Astrocyte of the spinal cord (primary cell): ENCODE measurements around the gene SCAND1.

Experiments
- DNase-seq: peaks from one replicate; pipeline ENCODE4 v3.0.0; 2011; ENCODE audit warnings: low read depth, low spot score
- H3K4me3 ChIP-seq: 2 replicates; pipeline ENCODE4 v1.5.1; 2011; ENCODE audit warnings: low read depth, mild to moderate bottlenecking, low read length, moderate library complexity
- CTCF ChIP-seq: IDR thresholded peaks from 2 replicates; pipeline ENCODE4 v1.5.1; 2012; ENCODE audit warnings: low read depth, mild to moderate bottlenecking, low read length, inconsistent platforms
- in situ Hi-C: cut with HindIII; loops from 2 replicates; pipeline ENCODE4 v1.10.0; 2017; ENCODE audit warnings: low sequenced_read_pairs

SCAND1 gene

GRCh38 chr20:35910254-35910653 is 44.0 kb downstream of the SCAND1 start:
- in situ Hi-C loops, result no loop called here
- H3K4me3 ChIP-seq, result no peak overlapping the region
- no peak for DNase-seq
- TF ChIP-seq CTCF, result no peak

GRCh38 chr20:35909796-35910195 is 44.5 kb downstream of the SCAND1 start:
- no peak for DNase-seq
- in situ Hi-C loops, result no loop called here

GRCh38 chr20:35909176-35909575 is 45.1 kb downstream of the SCAND1 start:
- no peak for DNase-seq
- in situ Hi-C loops, result no loop called here
- H3K4me3 ChIP-seq, result no peak overlapping the region
- TF ChIP-seq CTCF, result no peak

More at GRCh38 chr20:35909796-35910195, 44.5 kb downstream of the SCAND1 start:
- TF ChIP-seq CTCF, result no peak
- H3K4me3 ChIP-seq, result no peak overlapping the region

- in situ Hi-C loops, result no loop called here
- no peak for DNase-seq
- TF ChIP-seq CTCF, result no peak
- H3K4me3 ChIP-seq, result no peak overlapping the region
Measured at GRCh38 chr20:35908007-35908406, 46.3 kb downstream of the SCAND1 start.

- no peak for DNase-seq
- no peak overlapping the region for H3K4me3 ChIP-seq
- no peak for TF ChIP-seq CTCF
- in situ Hi-C loops, result no loop called here
Measured at GRCh38 chr20:35907017-35907701, 47.1 kb downstream of the SCAND1 start.

- DNase-seq, result no peak
- no peak for TF ChIP-seq CTCF
- no peak overlapping the region for H3K4me3 ChIP-seq
- in situ Hi-C loops, result no loop called here
Measured at GRCh38 chr20:35904982-35905663, 49.2 kb downstream of the SCAND1 start.
